NT2/D1 (cell line): ENCODE results near the gene TAS1R3.

Source experiments
- SUZ12 ChIP-seq: IDR thresholded peaks from 2 replicates; pipeline ENCODE4 v1.6.1; 2011; ENCODE audit not compliant: insufficient read length, insufficient read depth; ENCODE audit errors: extremely low read depth
- YY1 ChIP-seq: IDR thresholded peaks from 2 replicates; pipeline ENCODE4 v1.6.1; 2011; ENCODE audit not compliant: insufficient read length, insufficient read depth
- ZNF274 ChIP-seq: IDR thresholded peaks from 2 replicates; pipeline ENCODE4 v1.6.1; 2011; ENCODE audit warnings: mild to moderate bottlenecking, low read depth, low read length

GRCh38 chr1:1328254-1328653, 2.8 kb upstream of the TAS1R3 start:
- TF ChIP-seq YY1 (no peak), ZNF274 (no peak), SUZ12 (no peak)
